Activated CD4-positive, alpha-beta T cell treated with anti-CD3 and anti-CD28 coated beads, Interleukin-2, amount 50 U/mL, for 4 hours (primary cell): ENCODE measurements around the gene COA5.

Source experiments
- DNase-seq, 2 experiments: peaks; one replicate each; pipeline ENCODE4 v3.0.0-alpha.2; 2020

COA5 gene

DNA sequence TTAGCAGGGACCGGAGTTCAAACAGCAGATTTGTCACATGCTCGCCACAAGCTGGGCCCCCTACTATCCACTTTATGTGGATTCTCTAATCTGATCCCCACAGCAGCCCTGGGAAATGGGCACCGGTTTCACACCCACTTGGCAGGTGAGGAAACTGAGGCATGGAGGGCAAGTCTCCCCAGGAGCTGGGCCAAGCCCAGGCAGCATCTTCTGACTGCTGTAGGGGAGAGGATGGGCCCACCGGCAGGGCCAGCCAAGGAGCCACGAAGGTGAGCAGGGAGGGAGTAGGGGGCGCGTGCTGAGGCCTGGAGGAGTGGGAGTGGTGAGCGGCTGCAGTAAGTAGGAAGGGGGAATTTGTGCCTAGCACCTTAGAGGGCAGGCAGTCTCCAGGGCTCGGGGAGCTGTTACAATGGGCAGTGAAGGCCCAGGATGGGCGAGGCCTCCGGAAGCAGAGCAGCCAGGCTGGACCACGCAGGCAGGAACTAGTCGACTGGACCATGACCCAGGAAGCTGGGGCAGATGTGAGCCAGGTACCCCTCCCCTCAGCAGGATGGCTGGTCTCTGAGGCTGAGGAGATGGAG, 37.1 kb downstream of the COA5 start:
- no peak for DNase-seq

DNA sequence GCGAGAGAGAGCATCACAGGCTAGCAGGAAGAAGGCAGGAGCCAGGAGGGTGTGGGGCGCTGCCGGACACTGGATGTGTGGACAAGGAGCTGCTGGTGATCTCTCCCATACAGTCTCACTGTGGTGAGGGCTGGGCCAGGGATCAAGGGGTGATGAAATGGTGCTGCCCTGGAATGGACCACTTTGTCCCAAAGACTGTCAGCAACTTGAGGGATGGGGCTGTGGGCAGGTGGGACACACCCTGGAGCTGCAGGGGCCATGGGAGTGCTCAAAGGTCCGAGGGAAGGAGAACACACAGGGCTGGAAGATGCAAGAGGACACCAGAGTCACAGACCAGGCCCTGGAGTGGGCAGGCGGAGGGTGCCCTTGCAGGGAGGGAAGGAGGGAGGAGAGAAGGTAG, 38.0 kb downstream of the COA5 start:
- no peak for DNase-seq

GRCh38 chr2:98569915-98570314, 38.4 kb downstream of the COA5 start:
- DNase-seq, result no peak

- DNase-seq, result peak; percentile 64 to 68
Measured at GRCh38 chr2:98569197-98569793, 39.0 kb downstream of the COA5 start.

DNA sequence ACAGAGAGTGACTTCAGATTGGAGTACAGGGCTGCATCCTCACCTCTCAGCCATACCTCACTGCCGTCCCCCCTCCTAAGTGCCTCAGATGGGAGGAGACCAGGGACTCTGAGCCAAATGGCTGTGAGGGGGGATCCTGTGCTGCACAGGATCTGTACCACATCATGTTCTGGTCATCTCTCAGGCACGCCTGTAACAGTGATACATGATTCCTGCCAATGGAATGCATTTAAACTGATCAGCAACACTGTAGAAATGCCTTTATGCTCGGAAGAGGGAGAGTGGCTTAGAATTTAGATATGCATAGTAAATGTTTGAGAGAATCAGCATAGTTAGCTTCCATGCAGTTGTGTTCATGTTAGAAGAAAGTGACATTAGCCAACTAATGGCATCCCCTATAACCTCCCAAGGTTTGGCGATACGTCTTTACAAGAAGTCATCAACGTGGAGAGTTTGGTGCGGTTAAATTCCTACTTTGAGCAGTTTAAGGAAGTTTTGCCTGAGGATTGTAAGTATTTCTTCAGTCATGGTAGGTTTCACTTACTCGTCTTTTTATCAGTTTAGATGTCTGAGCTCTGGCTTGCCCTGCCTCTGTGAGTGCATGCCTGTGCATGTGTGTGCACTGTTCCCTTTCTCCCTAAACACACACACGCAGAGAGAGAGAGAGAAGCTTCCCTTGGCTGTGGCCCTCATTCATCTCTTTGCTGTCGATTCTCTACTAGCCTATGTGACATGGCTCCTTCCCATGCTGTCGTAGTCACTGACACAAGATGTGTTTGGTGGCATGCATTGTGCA, 40.0 kb downstream of the COA5 start:
- DNase-seq, result no peak

- DNase-seq, result no peak
Measured at GRCh38 chr2:98565941-98566340, 42.4 kb downstream of the COA5 start.

DNA sequence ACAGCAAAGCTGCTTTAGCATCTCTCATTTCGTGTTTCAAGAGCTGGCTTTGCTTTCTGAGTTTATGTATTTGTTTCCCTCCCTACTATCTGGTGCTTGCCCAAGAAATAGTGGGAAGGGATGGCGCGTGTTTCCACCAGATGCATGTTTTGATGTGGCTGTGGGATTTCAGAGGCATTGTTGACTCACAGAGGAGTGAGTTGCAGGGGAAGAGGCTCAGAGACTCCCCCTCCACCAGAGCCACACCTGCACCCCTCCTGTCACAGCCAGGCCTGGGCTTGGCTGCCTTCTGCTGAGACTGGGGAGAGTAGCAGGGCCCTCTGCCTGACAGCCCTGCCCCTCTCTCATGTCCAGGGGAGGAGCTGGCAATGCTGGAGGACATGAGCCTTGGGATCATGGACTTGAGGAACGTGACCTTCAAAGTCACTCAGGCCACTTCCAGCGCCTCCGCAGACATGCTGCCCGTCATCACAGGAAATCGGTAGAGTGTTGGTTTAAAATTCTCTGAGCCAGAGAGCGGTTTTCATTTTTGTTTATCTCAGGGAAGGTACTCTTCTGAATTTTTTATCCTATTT, 42.9 kb downstream of the COA5 start:
- no peak for DNase-seq

- DNase-seq, result no peak
Measured at GRCh38 chr2:98564541-98565132, 43.7 kb downstream of the COA5 start.

- no peak for DNase-seq
Measured at GRCh38 chr2:98563394-98563793, 44.9 kb downstream of the COA5 start.

DNA sequence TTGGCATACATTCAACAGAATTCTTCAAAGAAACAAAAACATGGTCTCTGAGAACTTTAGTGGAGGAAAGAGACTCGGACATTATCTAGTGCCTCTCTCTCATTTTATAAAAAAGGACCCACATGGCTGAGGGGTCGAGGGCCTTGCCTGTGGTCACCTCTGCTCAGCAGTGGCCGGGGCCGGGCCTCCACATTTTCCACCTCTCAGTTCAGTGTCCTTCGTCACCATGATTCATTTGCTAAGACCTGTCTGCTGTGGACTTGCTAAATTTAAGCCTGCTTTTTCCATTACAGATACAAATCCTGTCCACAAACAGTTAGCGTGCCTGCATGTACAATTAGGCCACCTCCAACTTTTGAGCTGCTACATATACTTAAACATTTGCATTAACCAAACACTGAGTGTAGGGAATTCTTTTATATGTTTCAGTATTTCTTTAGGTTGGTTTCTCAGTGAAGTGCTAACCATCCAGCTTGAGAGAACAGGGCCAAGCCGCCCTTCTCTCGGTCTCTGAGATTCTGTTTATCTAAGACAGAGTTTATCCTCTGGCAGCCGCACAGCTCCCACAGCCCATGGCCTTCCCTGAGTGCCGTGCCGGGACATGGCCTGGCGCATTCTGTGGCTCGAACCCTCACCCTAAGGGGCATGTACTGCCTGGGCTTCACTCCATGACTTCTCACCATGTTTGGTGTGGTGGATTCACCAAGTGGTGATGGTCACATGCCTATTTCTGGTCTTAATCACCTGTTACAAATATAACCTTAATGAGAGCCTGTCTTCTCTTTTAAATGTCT, 46.2 kb downstream of the COA5 start:
- no peak for DNase-seq

- DNase-seq, result no peak
Measured at GRCh38 chr2:98561018-98561417, 47.3 kb downstream of the COA5 start.

DNA sequence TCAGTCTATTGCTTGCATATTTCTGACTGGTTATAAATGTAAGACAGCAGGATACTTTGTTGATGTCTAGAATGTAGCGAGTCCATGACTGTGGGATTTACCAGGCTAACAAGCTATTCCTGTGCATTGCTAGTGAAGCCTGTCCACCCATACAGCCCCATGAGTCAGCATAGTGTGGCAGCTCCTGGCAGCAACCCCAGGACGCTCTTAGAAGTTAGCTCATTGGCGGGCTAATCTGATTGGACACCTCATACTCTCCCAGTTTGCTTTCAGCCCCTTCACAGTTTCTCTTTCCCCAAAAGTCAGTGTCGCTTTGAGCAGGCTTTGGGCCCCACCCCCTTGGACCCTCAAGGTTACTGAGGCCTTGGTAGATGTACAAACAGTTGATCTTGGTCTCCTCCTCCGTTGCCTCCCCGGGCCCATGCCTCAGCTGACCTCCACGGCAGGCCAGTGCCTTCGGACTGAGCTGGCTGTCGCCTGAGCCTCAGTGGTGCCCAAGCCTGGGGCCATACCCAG, 48.0 kb downstream of the COA5 start:
- DNase-seq, result no peak

DNA sequence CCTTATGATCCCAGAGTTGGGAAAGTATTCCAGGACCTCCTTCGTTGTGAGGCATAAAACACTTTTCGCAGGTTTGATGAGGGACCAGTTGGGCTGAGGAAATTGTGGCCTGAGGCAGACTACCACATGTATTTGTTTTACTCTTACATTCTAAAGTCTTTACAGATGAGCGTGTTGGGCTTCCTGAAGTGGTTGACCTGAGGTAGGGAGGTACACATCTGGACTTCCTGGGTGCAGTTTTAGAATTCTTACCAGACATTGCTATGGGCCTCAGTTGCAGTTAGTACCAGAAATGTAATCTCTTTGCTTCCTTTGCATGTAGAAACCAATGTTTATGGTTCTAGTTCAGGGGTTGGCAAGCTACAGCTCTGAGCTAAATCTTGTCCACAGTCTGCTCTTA, 48.7 kb downstream of the COA5 start:
- DNase-seq, result no peak

GRCh38 chr2:98558852-98559530, 49.3 kb downstream of the COA5 start:
- DNase-seq, result no peak

- DNase-seq, result no peak
Measured at GRCh38 chr2:98556344-98557033, 51.8 kb downstream of the COA5 start.

- DNase-seq, result no peak
Measured at GRCh38 chr2:98555696-98556095, 52.6 kb downstream of the COA5 start.

DNA sequence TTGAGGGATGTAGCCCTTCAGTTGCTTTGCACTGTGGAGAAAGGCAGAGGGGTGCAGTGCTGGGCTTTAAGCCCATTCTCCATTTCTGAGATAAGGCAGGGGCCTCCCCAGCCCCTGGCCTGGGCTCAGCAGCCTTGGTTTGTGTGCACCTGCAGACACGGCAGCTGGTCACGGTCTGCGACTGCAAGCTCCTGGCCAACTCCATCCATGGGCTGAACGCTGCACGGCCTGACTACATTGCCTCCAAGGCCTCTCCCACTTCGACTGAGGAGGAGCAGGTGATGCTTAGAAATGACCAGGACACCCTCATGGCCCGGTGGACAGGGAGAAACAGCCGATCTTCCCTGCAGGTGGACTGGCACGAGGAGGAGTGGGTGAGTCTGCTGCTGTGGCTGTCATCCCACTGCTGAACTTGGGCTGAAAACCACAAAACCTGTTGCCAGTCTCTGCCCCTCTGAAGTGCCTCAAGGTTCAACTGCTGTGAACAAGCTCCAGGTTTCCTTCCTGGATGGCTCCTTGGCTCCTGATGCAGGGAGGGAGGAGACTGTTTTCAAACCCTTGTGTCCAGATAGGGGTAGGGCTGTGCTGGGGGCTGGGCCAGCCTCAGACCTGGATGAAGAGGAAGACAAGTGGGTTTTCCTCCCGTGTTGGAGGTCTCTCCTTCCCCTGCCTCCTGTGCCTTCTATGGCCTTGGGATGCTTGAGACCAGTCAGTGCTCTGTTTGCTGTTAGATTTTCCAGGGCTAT, 54.0 kb downstream of the COA5 start:
- DNase-seq, result no peak

DNA sequence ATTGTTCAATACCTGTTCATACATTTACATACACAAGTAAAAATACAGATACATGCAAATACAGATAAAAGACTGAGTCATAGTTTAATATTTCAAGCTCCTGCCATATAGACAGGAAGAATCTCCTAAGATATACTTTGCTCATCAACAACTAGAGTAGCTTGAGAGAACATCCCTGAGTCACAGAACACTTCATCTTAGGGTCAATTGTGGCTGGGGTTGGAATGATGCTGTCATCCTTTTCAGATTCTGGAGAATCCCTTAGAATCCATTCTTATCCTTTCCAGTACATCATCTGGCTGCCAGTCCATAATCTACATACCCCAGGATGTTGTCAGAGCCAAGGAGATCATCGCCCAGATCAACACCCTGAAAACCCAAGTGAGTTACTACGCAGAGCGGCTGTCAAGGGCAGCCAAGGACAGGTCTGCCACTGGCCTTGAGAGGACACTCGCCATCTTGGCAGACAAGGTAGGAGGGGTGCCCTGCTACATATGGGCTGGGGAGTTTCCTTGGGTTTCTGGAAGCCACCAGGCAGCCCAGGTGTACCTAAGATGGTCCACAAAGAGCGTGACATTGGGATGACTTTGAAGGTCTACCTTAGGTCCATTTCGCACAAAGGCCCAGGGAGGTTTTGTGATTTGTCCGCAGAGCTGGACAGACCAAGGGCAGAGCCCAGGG, 55.7 kb downstream of the COA5 start:
- no peak for DNase-seq

- no peak for DNase-seq
Measured at GRCh38 chr2:98551316-98551715, 57.0 kb downstream of the COA5 start.

GRCh38 chr2:98550165-98550564, 58.1 kb downstream of the COA5 start:
- no peak for DNase-seq
